ENCODE results near the gene ZNF385B.

GRCh38 chr2:179435000-179435399 is 426.4 kb downstream of the ZNF385B start:
- TF ChIP-seq CTCF (IDR thresholded peaks at IDR 0.05 in 4 of 5, conservative IDR thresholded peaks at IDR 0.05 in 1 of 5) (no peak), POLR2A (IDR thresholded peaks at IDR 0.05) (no peak)
